GM19438 (cell line): Measurements from ENCODE around the gene DSE.

Source experiments
- ATAC-seq: cut with Tn5 transposase; IDR thresholded peaks from one replicate; pipeline ENCODE4 v1.9.1; 2021; ENCODE audit warnings: low read depth; ENCODE audit not compliant: unreplicated experiment

Gene DSE

DNA sequence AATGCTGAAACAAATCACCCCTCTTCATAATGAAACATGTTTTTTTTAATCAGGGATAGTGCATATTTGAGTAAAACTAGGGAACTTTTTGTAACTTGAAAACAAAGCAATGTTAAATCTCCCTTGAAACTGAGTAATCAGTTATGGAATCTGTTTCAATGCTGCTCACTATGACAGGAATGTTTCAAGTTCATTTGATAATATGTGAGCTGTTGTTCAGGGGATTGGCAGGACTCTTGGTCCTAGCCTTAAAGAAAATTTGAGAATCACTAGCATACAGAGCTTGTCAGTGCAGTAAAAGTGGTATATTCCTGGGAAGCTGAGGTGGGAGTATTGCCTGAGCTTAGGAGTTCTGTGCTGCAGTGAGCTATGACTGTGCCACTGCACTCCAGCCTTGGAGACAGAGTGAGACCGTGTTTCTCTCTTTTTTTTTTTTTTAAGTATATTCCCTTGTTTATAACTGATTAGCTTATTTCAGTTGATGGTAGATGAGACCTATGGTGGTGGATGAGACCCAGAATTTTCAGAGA, 68.8 kb downstream of the DSE start:
- no peak for ATAC-seq

DNA sequence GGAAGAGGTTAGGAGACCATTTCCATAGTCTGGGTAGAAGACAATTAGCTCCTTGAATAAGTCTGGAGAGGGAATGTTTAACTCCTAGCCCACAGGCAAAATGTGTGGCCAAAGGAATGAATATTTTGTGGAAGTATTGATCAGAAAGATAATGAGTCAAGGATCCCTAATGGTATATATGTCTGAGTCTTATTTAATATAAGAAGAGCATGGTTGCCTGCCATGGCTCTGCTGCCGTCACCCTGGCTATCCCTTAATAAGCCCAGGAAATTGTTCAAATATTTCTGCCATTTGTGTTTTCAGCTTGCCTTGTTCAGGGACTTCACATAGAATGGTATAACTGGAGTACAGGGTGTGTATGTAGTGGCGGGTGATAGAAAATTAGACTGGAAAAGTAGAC, 72.4 kb downstream of the DSE start:
- no peak for ATAC-seq

GRCh38 chr6:116444092-116444491, 73.3 kb downstream of the DSE start:
- peak; percentile 69 for ATAC-seq

GRCh38 chr6:116444575-116444974, 73.8 kb downstream of the DSE start:
- no peak for ATAC-seq

- ATAC-seq = no peak
Observed at GRCh38 chr6:116445102-116445501, 74.4 kb downstream of the DSE start.

DNA sequence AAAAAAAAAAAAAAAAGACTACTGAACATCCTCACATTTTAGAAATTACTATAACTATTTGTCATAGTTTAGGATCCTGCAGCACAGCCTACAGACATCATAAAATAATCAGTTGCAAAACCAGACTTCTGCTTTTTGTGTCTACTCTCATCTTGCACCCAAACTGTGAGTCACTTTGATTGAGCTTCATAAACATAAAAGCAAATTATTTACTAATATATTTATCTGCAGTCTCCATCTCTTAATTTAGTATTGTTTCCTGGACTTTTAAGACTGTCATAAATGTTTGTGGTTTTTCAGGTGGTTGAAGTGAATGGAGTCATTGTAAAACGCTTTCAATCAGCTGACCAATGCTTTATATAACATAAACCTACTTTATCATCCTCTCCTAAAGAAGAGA, 75.7 kb downstream of the DSE start:
- no peak for ATAC-seq

GRCh38 chr6:116447052-116447451, 76.3 kb downstream of the DSE start:
- ATAC-seq = no peak

GRCh38 chr6:116447496-116448011, 76.8 kb downstream of the DSE start:
- no peak for ATAC-seq

DNA sequence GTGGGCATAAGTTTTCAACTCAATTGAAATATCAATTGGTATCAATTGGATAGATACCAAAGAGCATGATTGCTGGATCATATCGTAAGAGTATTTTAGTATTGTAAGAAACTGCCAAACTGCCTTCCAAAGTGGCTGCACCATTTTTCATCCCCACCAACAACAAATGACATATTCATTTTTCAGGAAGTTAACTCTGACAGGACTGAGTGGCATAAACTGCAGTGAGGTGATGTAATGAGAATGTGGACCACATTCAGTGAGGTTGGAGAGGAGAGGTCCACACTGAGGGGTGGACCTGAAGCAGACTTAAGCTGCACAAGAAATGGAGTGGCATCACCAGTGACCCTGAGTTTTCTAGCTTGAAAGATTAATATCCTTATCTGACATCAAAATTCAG, 78.8 kb downstream of the DSE start:
- no peak for ATAC-seq

DNA sequence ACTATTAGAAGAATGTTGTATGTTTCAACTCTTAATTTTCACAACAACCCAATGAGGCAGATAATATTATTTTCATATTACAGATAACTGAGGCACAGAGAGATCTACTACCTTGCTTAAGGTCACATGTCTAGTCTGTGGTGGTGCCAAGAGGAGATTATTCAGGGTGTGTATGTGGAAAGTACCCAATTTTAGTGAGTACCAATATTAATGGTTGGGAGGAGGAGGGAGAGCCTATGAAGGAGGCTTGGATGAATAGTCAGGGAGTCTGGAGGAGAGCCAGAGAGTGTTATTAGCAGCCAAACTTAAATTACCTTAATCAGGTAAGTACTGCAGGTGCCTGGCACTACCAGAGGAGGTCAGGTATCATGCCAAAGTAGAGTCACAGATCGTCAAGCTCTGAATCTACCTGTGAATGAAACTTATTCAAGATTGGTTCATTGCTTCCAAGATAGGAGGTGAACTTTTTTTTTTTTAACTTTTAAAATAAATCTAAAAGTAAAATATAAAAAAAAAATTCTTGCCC, 79.5 kb downstream of the DSE start:
- ATAC-seq = no peak

GRCh38 chr6:116450769-116451740, 80.3 kb downstream of the DSE start:
- ATAC-seq = peak; percentile 90

DNA sequence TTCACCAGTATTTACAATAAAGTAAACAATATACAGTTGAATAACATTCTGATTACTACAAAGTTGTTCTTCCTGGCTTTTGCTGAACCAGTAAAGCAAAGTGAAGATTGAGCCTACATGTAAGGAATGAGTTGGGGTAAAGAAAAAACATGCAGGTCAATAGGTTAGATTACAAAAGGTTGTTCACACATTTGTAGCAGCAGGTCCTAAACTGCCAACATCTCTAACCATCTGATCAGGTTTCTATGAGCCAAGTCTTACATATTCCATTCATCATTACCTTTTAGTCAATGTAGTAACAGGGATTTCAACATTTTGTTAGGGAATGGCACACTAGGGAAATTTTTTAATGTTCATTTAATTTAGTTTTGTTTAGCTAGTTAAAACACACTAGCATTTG, 81.2 kb downstream of the DSE start:
- no peak for ATAC-seq

DNA sequence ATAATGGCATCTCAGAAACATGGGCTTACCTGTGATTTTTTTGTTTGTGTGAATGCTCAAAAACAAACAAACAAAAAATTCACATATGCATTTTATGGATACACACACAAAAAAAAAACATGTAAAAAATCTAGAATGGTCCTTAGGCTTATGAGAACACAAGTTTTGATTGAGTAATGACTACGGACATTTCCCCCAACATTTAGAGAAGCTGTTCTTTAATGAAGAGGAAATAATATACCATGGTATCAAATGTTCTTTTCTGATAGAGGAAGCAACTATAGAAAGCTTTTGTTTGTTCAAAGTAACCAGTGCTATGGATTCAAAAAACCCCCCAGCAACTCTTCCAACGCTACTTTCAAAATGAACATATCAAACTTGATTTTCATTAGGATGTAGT, 81.8 kb downstream of the DSE start:
- no peak for ATAC-seq

- ATAC-seq = no peak
Observed at GRCh38 chr6:116456106-116456505, 85.4 kb downstream of the DSE start.

GRCh38 chr6:116456927-116457326, 86.2 kb downstream of the DSE start:
- no peak for ATAC-seq

- ATAC-seq = no peak
Observed at GRCh38 chr6:116458264-116458663, 87.5 kb downstream of the DSE start.

DNA sequence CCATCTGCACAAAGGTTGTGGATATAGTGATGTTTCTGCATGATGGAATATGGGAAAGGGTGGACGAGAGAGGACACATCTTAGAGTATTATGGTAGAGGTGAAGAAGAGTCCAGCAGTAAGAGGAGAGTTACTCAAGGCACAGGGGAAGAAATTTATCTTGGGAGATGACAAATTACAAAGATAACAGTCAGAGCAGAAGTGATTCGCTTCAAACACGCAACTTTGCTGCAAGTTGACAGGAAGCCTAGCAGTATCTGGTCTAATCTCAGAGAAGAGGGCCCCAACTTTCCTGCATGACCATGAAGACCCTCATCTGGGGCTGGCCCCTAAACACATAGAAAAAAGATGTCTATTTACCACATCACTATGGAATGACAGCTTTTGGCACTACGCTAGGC, 89.2 kb downstream of the DSE start:
- no peak for ATAC-seq

DNA sequence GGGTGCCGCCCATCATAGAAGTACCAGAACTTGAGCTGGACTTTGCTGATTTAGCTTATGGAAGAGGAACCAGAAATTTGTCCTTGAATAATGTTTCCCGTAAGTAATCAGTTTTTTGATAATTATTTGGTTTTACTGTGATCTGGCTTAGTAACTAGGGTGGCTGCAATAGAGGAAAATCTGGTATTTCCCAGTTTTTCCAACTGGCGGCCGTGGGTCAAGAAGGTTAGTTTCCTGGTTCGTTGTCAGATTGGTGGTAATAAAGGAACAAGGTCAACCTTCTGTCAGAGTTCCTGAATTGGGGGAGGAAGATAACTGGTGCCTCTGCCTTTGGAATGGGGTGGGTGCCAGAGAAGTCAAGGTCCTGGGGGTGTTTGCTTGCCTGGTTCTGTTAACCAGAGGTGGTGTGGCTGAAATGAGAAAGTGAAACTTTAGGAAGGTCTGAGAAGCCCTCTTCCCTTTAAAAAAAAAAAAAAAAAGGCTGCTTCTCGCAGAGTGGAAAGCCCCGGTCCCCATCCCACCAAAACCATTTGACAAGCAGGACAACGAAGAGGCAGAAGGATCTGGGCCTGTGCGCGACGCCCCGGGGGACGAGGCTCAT, 90.7 kb downstream of the DSE start, which contains the start of gene CALHM6:
CALHM6 (plus strand) TSS at position 45 of the 601 bp plus-strand sequence; CDS start at position 600, 555 bp downstream.
- ATAC-seq = peak; percentile 1

DNA sequence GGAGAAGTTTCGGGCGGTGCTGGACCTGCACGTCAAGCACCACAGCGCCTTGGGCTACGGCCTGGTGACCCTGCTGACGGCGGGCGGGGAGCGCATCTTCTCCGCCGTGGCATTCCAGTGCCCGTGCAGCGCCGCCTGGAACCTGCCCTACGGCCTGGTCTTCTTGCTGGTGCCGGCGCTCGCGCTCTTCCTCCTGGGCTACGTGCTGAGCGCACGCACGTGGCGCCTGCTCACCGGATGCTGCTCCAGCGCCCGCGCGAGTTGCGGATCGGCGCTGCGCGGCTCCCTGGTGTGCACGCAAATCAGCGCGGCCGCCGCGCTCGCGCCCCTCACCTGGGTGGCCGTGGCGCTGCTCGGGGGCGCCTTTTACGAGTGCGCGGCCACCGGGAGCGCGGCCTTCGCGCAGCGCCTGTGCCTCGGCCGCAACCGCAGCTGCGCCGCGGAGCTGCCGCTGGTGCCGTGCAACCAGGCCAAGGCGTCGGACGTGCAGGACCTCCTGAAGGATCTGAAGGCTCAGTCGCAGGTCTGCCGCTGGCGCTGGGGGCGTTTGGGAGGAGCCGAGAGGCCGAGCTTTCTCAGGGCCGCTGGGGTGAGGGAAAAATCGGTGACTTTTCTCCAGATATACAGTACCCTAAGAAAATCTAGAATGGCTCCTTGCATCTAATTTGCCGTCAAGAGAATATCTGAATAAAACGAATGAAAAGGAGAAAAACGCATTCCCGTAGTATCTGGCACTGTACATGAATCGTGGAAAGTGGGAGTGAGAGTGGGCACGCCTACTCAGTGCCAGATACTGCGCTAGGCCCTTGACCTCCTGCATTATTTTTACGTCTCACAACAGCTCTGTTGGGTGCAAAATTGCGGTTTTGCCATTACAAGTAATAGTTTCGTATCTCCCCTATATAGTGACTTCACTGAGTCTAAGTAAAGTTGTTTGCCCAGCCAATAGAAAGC, 91.5 kb downstream of the DSE start:
- peak; percentile 80 for ATAC-seq

DNA sequence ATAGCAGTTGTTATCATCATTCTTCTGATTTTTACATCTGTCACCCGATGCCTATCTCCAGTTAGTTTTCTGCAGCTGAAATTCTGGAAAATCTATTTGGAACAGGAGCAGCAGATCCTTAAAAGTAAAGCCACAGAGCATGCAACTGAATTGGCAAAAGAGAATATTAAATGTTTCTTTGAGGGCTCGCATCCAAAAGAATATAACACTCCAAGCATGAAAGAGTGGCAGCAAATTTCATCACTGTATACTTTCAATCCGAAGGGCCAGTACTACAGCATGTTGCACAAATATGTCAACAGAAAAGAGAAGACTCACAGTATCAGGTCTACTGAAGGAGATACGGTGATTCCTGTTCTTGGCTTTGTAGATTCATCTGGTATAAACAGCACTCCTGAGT, 92.6 kb downstream of the DSE start:
- no peak for ATAC-seq
